Renal cortical epithelial cell (primary cell): ENCODE results near the gene COX19. TPM values are rescaled to one million over a fixed set of nuclear protein-coding genes. Genes with fewer than 3 reads are reported as not detected.
"Not testable (repeated sequence)": the region's sequence is repeated elsewhere in the genome, so short reads cannot be mapped to it uniquely, and the experiment has no call there.

Source experiments
- DNase-seq: peaks from one replicate; pipeline ENCODE4 v3.0.0-alpha.2; 2011; ENCODE audit warnings: low read depth
- total RNA-seq: library from RNA; depleted of rRNA; stranded (reverse); fragments of >200 nt; gene quantifications from 2 replicates; pipeline ENCODE4 v1.2.3, GENCODE V29; 2014

The COX19 gene
- total RNA-seq, 1 donor from 2014 or later = 10.0 TPM

GRCh38 chr7:1010226-1010625 lies 34.9 kb upstream of the COX19 start:
- no peak for DNase-seq

GRCh38 chr7:1009747-1010146 lies 34.4 kb upstream of the COX19 start:
- DNase-seq = no peak

GRCh38 chr7:1008733-1009363 lies 33.5 kb upstream of the COX19 start:
- DNase-seq = no peak

- no peak for DNase-seq
Observed at GRCh38 chr7:1007901-1008300, 32.6 kb upstream of the COX19 start.

- DNase-seq = no peak
Observed at GRCh38 chr7:1005303-1005702, 30.0 kb upstream of the COX19 start.

GRCh38 chr7:1004018-1004852 lies 28.9 kb upstream of the COX19 start:
- no peak for DNase-seq

- DNase-seq = not testable (repeated sequence)
Observed at GRCh38 chr7:1002445-1002844, 27.1 kb upstream of the COX19 start.

- not testable (repeated sequence) for DNase-seq
Observed at GRCh38 chr7:1002026-1002425, 26.7 kb upstream of the COX19 start.

GRCh38 chr7:1001069-1001770 lies 25.9 kb upstream of the COX19 start:
- DNase-seq = not testable (repeated sequence)

- DNase-seq = no peak
Observed at GRCh38 chr7:999941-1000935, 24.9 kb upstream of the COX19 start.

GRCh38 chr7:999149-999879 lies 24.0 kb upstream of the COX19 start:
- no peak for DNase-seq

GRCh38 chr7:997404-998395 lies 22.4 kb upstream of the COX19 start:
- DNase-seq = no peak

- DNase-seq = no peak
Observed at GRCh38 chr7:996079-996872, 20.9 kb upstream of the COX19 start.

GRCh38 chr7:995571-995970 lies 20.2 kb upstream of the COX19 start:
- DNase-seq = no peak

- DNase-seq = no peak
Observed at GRCh38 chr7:994592-995308, 19.4 kb upstream of the COX19 start.

- DNase-seq = peak; percentile 78
Observed at GRCh38 chr7:992709-993607, 17.6 kb upstream of the COX19 start.
